ENCODE data around the gene TMEM175. TPM values are rescaled to one million over a fixed set of nuclear protein-coding genes. Genes with fewer than 3 reads are reported as not detected.
"Not testable (repeated sequence)": the region's sequence is repeated elsewhere in the genome, so short reads cannot be mapped to it uniquely, and the experiment has no call there.

The TMEM175 gene
- total RNA-seq, 1 donor from 2014 or later, result 12.6 TPM

DNA sequence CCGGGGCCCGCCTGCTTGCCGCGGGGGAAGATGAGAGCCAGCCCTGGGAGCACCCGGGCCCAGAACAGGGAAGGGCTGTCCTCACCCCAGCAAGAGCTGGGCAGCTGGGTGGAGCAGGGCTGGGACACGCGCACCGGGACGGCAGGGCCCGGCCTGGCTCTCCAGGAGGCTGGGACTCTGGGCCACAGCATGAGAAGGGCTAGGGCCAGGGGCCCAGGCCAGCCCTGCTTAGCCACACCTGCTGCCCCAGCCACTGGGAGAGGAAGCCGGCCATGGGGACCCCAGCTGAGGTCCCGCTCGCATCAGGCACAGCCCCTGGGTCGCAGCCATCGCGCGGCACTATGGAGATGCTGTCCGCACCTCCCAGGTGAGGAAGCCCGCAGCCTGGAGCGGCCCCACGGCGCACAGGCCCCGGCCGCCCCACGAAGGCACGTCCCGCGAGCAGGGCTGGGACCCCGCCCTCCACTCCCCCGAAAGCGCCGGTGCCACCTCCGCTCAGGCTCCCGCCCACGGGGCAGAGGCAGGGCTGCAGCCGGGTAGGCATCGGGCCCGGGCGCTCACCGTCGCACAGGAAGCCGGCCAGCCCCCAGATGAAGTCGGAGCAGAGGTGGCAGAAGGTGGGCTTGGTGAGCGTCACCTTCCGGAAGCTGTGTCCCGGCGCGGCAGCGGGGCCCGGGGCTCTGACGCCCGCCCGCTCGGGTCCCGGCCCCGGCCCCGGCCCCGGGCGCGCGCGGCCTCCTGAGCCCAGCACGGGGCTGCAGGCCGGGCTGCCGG, 40.6 kb downstream of the TMEM175 start:
- peak; percentile 39 for DNase-seq

- DNase-seq, result peak; percentile 91
Measured at GRCh38 chr4:973431-974397, 41.5 kb downstream of the TMEM175 start, which contains the start of gene DGKQ. TSS of gene DGKQ (minus strand) at chr4:973569. CDS start at chr4:973482, 87 bp downstream.

GRCh38 chr4:974668-975067, 42.4 kb downstream of the TMEM175 start:
- DNase-seq, result no peak

DNA sequence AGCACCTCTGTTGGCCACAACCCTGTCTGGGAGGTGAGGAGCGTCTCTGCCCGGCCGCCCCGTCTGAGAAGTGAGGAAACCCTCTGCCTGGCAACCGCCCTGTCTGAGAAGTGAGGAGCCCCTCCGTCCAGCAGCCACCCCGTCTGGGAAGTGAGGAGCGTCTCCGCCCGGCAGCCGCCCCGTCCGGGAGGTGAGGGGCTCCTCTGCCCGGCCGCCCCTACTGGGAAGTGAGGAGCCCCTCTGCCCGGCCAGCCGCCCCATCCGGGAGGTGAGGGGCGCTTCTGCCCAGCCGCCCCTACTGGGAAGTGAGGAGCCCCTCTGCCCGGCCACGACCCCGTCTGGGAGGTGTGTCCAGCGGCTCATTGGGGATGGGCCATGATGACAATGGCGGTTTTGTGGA, 43.8 kb downstream of the TMEM175 start:
- DNase-seq, result not testable (repeated sequence)

DNA sequence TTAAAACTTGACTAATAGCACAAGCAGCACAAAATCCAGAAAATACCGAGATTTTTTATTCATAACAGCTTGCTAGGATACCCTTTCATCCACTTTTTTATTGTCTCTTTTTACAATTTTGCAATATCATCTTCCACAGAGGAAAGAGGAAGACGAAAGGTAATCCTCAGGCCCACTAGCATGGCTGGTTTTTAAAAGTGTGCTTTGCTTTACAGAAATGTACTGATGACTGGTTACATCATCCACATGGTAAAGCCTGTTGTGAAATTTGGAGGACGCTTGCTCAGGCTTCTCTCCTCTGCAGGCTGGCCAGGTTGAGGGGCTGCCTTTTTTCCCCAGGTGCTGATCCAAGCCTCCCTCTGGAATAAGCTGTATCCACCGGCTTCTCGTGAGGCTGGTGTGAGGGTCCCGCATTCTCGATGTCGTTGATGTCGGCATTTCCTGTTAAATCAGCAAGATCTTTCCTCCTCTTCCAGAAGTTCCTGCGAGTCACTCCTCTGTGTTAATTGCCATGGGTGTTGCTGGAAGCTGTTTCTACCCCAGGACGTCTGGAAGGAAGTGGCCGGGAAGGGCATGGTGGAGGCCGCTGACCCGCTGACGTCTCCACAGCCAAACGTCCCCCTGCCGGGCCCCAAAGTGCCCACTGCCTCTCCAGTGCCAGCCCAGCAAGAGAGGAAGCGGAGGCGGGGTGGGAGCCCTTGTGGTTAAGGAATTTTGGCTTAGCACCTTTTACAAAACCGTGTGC, 46.9 kb downstream of the TMEM175 start:
- DNase-seq, result peak; percentile 58

DNA sequence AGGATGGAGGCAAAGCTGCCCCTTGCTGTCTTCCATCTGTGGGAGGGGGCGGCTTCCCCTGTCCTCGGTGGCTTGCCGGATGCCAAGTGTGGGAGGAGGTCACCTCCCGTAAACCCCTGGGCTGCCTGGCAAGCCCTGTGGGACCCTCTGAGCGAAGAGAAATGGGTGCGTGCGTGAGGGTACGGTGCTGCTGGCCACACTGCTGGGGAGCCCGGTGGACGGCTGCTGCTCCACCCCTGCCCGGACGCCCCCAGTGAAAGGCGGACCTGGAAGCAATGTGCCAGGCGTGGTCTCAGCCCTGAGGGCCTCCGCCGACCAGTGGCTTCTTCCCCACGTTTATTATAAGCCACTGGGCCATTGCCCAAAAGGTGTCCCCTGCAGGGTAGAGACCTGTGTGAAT, 50.0 kb downstream of the TMEM175 start:
- no peak for DNase-seq

GRCh38 chr4:982814-983213, 50.6 kb downstream of the TMEM175 start:
- DNase-seq, result no peak

- no peak for DNase-seq
Measured at GRCh38 chr4:984336-985054, 52.2 kb downstream of the TMEM175 start.

- DNase-seq, result no peak
Measured at GRCh38 chr4:985123-985830, 53.0 kb downstream of the TMEM175 start.

DNA sequence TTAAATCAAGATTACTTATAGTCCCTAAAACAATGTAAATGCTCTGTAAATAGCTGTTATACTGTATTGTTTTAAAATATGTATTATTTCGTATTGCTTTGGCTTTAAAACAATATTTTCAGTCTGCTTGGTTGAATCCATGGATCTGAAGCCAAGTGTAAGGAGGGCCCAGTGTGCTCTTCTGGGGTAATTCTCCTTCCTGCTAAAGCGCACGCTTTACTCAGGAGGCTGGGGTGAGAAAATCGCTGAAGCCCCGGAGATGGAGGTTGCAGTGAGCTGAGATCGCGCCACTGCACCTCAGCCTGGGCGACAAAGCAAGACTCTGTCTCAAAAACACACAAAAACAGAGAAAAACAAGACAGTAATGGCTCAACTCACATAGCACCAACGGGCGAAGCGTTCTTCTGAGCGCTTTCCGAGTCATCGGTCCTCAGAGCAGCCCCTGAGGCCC, 54.2 kb downstream of the TMEM175 start:
- no peak for DNase-seq

DNA sequence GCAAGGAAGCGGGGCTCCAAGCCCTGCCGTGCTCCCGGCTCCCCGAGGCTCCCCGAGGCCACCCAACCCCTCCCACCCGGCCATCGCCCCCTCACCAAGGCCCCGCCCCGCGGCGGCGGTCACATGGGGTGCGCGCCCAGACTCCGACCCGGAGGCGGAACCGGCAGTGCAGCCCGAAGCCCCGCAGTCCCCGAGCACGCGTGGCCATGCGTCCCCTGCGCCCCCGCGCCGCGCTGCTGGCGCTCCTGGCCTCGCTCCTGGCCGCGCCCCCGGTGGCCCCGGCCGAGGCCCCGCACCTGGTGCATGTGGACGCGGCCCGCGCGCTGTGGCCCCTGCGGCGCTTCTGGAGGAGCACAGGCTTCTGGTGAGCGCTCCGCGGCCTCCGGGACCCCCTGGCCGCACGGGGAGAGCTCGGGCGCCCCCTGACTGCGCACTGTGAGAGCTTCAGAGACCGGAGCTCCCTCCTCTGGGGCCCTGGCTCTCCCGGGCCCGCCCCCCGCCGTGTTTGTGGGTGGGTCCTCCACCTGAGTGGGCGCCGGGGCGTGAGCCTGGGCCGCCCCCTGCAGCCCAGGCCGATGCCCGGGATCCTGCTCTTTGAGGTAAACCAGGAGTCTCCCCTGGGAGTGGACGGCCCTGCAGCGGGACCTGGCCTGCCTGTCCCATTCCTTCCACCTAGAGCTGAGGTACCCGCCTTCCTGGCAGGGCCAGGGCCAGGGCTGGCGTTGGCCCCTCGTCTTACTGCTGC, 54.8 kb downstream of the TMEM175 start, which contains the start of gene IDUA:
TSS of gene IDUA (plus strand) at position 166 of the 745 bp plus-strand sequence. CDS start at position 207, 41 bp downstream.
- DNase-seq, result peak; percentile 83

DNA sequence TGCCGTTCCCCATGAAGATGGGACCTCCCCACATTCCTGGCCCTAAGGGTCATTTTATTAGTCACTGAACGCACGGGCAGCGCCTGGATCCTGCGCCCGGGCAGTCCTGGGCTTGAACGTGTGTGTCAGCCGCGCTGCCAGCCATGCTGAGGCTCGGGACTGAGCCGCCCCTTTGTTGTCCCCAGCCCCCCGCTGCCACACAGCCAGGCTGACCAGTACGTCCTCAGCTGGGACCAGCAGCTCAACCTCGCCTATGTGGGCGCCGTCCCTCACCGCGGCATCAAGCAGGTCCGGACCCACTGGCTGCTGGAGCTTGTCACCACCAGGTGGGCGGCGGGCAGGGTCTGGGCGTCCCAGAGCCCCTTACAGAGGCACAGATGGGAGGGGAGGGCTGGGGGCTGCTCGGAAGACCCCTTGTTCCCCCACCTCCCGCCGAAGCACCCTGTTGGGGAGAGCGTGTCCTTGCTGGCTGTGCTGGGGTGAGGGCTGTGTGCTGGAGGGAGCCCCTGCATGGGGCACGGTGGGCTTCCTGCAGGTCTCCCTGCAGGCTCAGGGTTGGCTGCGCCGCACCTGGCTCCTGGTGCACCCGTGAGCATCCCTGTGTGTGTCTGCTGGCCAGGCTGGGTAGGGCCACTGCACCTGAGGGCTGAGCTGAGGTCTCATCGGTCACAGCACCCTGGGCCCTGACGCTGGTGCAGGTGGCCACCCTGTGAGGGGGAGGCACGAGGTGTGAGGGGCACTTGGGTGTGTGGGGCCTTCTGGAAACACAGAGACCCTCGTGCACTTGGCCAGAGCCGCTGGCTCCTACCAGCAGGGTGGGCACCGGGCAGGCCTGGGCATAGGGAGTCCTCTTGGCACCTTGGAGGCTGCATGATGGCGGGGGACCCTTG, 55.6 kb downstream of the TMEM175 start:
- DNase-seq, result peak; percentile 50

GRCh38 chr4:988726-989721, 56.8 kb downstream of the TMEM175 start:
- no peak for DNase-seq

DNA sequence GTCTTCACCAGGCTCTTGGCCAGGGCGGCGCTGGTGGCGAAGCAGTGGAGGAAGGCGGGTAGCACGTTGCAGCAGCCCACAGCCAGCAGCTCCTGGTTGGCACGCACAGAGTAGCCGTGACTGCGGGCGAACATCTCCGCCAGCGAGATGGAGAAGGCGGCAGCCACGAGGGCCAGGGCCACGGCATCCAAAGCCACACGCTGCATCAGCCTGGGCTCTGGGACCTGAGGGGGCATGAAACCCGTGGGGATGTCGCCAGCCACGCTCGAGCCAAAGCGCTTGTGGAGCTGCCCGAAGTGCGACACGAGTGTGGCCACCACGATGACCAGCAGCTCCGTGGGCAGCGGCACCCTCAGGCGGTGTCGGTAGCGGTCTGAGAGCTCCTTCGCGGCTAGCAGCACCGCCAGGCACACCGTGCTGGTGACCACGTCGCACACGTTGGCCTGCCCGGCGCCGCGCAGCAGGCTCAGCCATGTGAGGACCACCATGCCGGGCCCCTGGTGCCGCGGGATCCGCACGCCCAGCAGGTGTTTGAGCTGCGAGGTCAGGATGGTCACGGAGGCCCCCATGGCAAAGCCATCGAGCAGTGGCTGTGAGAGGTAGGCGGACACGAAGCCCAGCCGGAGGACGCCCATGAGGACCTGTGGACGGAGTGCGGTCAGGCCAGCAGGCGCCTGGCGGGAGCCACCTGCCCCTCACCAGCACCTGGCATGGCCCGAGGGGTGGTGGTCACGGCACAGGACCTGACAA, 57.6 kb downstream of the TMEM175 start:
- DNase-seq, result no peak

DNA sequence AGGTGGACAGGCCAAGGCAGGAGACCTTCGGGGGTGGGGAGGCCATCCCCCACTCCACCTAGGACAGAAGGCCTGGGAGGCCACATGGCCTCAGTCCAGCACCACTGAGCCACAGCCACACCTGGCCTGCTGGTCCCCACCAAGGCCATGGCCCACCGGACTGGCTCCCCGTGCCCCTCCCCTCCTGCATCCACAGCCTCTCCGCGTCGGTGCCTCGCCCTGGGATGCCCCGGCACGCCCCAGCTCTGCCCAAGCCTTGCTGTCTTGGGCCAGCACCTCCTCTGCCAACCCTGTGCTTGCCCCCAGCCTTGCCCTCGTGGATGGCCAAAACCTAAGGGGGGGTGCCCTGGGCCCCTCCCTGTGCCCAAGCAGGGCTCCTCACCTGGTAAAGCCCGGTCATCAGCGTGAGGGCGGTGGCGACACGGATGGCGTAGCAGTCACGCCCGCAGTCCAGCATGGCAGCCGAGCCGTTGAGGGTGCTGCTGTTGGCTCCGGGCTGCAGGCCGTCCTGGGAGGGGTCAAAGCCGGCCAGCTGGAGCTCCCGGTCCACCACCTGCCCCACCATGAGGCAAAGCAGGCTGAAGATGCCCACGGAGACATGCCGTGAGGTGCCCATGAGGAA, 58.6 kb downstream of the TMEM175 start:
- DNase-seq, result no peak

DNA sequence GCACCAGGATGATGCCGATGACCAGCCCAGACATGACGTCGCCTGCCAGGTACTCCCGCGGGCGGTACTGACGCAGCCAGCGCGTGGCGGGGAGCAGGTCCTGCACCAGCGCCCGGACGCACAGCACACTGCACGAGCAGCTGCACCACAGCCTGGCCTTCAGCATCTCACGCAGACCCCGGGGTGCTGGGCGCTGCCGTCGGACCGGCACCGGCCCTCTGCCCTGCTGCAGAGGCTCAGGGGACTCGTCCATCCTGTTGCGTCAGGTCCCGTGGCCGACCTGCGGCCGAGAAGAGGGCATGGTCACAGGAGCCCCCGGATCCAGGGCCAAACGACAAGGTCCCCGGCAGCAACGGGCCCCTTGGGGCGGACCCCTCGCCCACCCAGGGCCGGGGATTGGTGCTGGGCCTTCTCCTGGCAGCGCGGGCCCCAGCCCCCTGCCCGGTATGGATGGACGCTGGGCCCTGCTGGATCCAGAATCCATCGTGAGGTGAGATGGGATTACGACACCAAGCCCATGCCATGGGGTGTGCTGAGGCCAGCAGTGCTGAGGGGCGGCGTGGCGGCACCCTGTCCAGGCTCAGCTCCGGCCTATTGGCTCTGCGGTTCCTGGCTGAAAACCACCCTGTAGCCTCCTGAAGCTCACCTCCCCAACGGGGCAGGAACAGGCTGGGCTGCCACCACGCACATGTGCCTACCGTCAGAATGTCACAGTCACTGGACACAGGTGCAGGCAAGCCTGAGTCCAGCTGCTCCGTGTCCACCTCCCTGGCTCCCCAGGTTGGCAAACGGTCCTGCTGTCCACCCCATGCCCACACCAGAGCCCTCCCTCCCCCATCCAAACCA, 59.4 kb downstream of the TMEM175 start:
- no peak for DNase-seq
